Keratinocyte (primary cell): ENCODE results near the gene RAB3D. TPM values are rescaled to one million over a fixed set of nuclear protein-coding genes. Genes with fewer than 3 reads are reported as not detected.

Experiments
- DNase-seq: peaks from one replicate; pipeline ENCODE4 v3.0.0-alpha.2; 2011; ENCODE audit warnings: low read depth, missing footprints, low spot score
- FAIRE-seq: peaks from 2 replicates; lab custom pipeline; 2011; peaks lifted over from hg19 to GRCh38; lab: Jason Lieb, UNC
- H2AFZ ChIP-seq: 2 replicates; pipeline ENCODE4 v1.6.0; 2012; ENCODE audit warnings: low read length, control low read depth, inconsistent platforms; ENCODE audit not compliant: control insufficient read depth
- H3K27ac ChIP-seq: 2 replicates; pipeline ENCODE4 v1.5.1; 2011; ENCODE audit warnings: low read length; ENCODE audit not compliant: control insufficient read depth, insufficient read depth
- H3K27me3 ChIP-seq: 3 replicates; pipeline ENCODE4 v1.6.0; 2011; ENCODE audit warnings: low read length; ENCODE audit not compliant: control insufficient read depth, insufficient read depth; ENCODE audit errors: extremely low read depth
- H3K36me3 ChIP-seq, 2 experiments: 2 replicates in 1 of 2; 3 replicates in 1 of 2; pipeline ENCODE4 v1.5.1; 2011; ENCODE audit warnings: low read length in 2 of 2, mild to moderate bottlenecking in 1 of 2; ENCODE audit not compliant: control insufficient read depth in 2 of 2, insufficient read depth in 2 of 2; ENCODE audit errors: extremely low read depth in 1 of 2
- H3K4me1 ChIP-seq: 3 replicates; pipeline ENCODE4 v1.5.1; 2011; ENCODE audit warnings: low read length; ENCODE audit not compliant: control insufficient read depth, insufficient read depth; ENCODE audit errors: extremely low read depth
- H3K4me2 ChIP-seq: 3 replicates; pipeline ENCODE4 v1.6.0; 2011; ENCODE audit warnings: low read depth, low read length; ENCODE audit not compliant: control insufficient read depth, insufficient read depth; ENCODE audit errors: extremely low read depth
- H3K4me3 ChIP-seq, 3 experiments: fragments of 200-600 bp in 1 of 3; sonication (generic) in 1 of 3; 2 replicates in 2 of 3; 3 replicates in 1 of 3; pipeline ENCODE4 v1.5.1; 2011 to 2016; ENCODE audit warnings: low read length in 3 of 3, mild to moderate bottlenecking in 3 of 3, control low read depth in 2 of 3, inconsistent platforms in 1 of 3, low read depth in 1 of 3, mixed read lengths in 1 of 3, mixed run types in 1 of 3, moderate library complexity in 1 of 3; ENCODE audit not compliant: control insufficient read depth in 2 of 3, insufficient read depth in 2 of 3; ENCODE audit errors: extremely low read depth in 1 of 3
- H3K79me2 ChIP-seq: 2 replicates; pipeline ENCODE4 v1.6.0; 2012; ENCODE audit warnings: low read length; ENCODE audit not compliant: control insufficient read depth, insufficient read depth
- H3K9ac ChIP-seq: 3 replicates; pipeline ENCODE4 v1.6.0; 2011; ENCODE audit warnings: low read length; ENCODE audit not compliant: control insufficient read depth, insufficient read depth; ENCODE audit errors: extremely low read depth
- H3K9me1 ChIP-seq: 3 replicates; pipeline ENCODE4 v1.6.0; 2011; ENCODE audit warnings: low read length; ENCODE audit not compliant: control insufficient read depth, insufficient read depth; ENCODE audit errors: extremely low read depth
- H3K9me3 ChIP-seq: 2 replicates; pipeline ENCODE4 v1.5.1; 2012; ENCODE audit warnings: low read depth, low read length; ENCODE audit not compliant: control insufficient read depth
- H4K20me1 ChIP-seq: 3 replicates; pipeline ENCODE4 v1.6.0; 2011; ENCODE audit warnings: low read length; ENCODE audit not compliant: control insufficient read depth, insufficient read depth; ENCODE audit errors: extremely low read depth
- EZH2 ChIP-seq: IDR thresholded peaks from one replicate; pipeline ENCODE4 v1.6.1; 2012; ENCODE audit warnings: inconsistent platforms, mild to moderate bottlenecking, low read length, moderate library complexity
- dilution Hi-C: fragments of 300-500 bp; cut with MboI; formaldehyde crosslinking; loops from one replicate; pipeline ENCODE4 v1.7.0; 2020; ENCODE audit warnings: low sequenced_read_pairs; ENCODE audit not compliant: extremely low pct_ligation_motif_present
- polyA plus RNA-seq, 5 experiments: library from polyadenylated mRNA; depleted of rRNA in 3 of 5; stranded (reverse) in 3 of 5; stranded (forward) in 1 of 5; unstranded in 1 of 5; fragments of >200 nt; gene quantifications; 1 replicate in 1 of 5; 2 replicates in 3 of 5; 3 replicates in 1 of 5; pipeline versions ENCODE4 v1.2.1 to v1.2.3, GENCODE V29; 2011 to 2012; ENCODE audit warnings: missing spikeins in 2 of 5, low read depth in 1 of 5, low replicate concordance in 1 of 5
- TF ChIP-seq, protein P1 (sequence below), 3 experiments: IDR thresholded peaks in 1 of 3; conservative IDR thresholded peaks in 1 of 3; optimal IDR thresholded peaks in 1 of 3; 2 replicates in 2 of 3; 3 replicates in 1 of 3; pipeline versions ENCODE3 to v1.5.1; 2011; ENCODE audit warnings: low read length in 3 of 3, mild to moderate bottlenecking in 3 of 3, moderate library complexity in 2 of 3, control low read depth in 1 of 3, inconsistent platforms in 1 of 3; ENCODE audit not compliant: insufficient read depth in 2 of 3; ENCODE audit errors: extremely low read depth in 1 of 3

The RAB3D gene
- polyA plus RNA-seq, 1 donor (not counting 4 experiments of a cell fraction or from before 2014, with no cell fraction given) = 63.1 TPM

DNA sequence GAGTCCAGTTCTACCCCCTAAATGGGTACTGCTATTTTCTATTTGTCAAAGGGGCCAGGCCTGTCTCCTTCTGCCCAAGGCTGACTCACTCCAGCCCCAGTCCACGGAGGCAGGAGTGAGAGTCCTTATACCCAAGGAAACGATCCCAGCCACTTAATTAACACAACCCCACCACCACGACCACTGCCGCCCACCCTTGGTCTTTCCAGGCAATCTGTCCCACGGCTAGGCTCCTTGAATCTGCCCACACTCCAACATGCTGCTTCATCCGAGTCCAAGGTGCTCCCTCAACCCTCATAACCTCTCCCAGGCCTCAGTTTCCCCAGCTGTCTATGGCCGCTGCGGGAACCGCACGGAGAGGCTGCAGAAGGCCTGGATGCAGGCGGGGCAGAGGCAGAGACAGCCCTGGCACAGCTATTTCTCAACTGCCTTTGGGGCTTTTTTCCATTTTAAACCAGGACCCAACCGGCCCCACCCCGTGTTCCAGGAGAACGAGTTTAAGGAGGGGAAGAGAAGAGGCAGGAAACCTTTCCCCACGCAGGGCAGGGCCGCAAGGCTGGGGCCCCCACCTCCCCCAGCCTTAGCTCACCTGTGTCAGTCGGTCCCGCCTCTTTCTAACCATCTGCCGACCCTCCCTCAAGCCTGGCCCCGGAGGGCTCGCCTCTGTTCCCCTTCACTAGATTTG is 746 bp downstream of the RAB3D start:
- Histone ChIP-seq H2AFZ (peak overlapping the region; percentile 66), H3K9me1 (peaks cover 3% of the 10 kb centered on the region), H3K27ac (peak overlapping the region; percentile 2), H3K36me3 (peaks cover 27% of the 10 kb centered on the region in 2 experiments), H3K9ac (peak overlapping the region; percentile 68), H3K4me2 (peak overlapping the region; percentile 94), H3K4me3 (peak overlapping the region; percentile 81 to 98 (median 89)), H3K9me3 (no peaks in the 10 kb centered on the region), H4K20me1 (no peaks in the 10 kb centered on the region), H3K27me3 (no peaks in the 10 kb centered on the region), H3K79me2 (peaks cover 14% of the 10 kb centered on the region), H3K4me1 (peaks cover 9% of the 10 kb centered on the region)
- FAIRE-seq (no peak), DNase-seq (no peak)
- TF ChIP-seq, protein P1, sequence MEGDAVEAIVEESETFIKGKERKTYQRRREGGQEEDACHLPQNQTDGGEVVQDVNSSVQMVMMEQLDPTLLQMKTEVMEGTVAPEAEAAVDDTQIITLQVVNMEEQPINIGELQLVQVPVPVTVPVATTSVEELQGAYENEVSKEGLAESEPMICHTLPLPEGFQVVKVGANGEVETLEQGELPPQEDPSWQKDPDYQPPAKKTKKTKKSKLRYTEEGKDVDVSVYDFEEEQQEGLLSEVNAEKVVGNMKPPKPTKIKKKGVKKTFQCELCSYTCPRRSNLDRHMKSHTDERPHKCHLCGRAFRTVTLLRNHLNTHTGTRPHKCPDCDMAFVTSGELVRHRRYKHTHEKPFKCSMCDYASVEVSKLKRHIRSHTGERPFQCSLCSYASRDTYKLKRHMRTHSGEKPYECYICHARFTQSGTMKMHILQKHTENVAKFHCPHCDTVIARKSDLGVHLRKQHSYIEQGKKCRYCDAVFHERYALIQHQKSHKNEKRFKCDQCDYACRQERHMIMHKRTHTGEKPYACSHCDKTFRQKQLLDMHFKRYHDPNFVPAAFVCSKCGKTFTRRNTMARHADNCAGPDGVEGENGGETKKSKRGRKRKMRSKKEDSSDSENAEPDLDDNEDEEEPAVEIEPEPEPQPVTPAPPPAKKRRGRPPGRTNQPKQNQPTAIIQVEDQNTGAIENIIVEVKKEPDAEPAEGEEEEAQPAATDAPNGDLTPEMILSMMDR (optimal IDR thresholded peaks at IDR 0.05 in 1 of 3, IDR thresholded peaks at IDR 0.05 in 1 of 3, conservative IDR thresholded peaks at IDR 0.05 in 1 of 3; ENCODE audit: extremely low read depth in 1 of 3, insufficient read depth in 2 of 3, low read length in 3 of 3) = no peak
- no peak for TF ChIP-seq EZH2
- dilution Hi-C loops = no loop called here

DNA sequence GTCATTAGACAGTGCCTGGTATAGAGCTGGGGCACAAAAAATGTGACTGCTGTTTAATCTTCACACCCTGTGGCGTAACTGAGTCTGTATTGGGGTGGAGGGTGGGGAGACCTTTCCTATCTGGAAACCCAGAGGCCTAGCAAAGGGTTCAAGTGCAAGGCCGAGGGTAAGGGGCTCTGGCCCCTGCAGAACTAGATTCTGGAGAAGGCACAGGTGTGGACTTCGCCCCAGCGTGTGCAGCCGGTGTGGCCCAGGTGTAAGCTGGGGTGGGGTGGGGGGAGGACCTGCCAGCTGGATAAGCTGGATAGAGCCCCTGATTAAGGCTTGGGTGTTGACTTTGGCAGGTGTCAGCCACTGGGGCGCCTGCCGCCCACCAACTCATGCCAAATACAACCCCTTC is 1.3 kb downstream of the RAB3D start:
- H2AFZ ChIP-seq = no peak overlapping the region
- FAIRE-seq (no peak), DNase-seq (no peak)
- H3K36me3 ChIP-seq = peaks cover 27 to 30% of the 10 kb centered on the region in 2 experiments
- peaks cover 14% of the 10 kb centered on the region for H3K79me2 ChIP-seq
- TF ChIP-seq EZH2 = no peak
- TF ChIP-seq, protein P1 (optimal IDR thresholded peaks at IDR 0.05 in 1 of 3, IDR thresholded peaks at IDR 0.05 in 1 of 3, conservative IDR thresholded peaks at IDR 0.05 in 1 of 3; ENCODE audit: extremely low read depth in 1 of 3, insufficient read depth in 2 of 3, low read length in 3 of 3) = no peak
- peak overlapping the region; percentile 81 to 98 (median 89) for H3K4me3 ChIP-seq
- H3K4me1 ChIP-seq = peaks cover 9% of the 10 kb centered on the region
- H3K9ac ChIP-seq = peak overlapping the region; percentile 68
- dilution Hi-C loops = no loop called here
- peaks cover 3% of the 10 kb centered on the region for H3K9me1 ChIP-seq
- no peaks in the 10 kb centered on the region for H3K9me3 ChIP-seq
- peak overlapping the region; percentile 94 for H3K4me2 ChIP-seq
- no peaks in the 10 kb centered on the region for H4K20me1 ChIP-seq
- H3K27ac ChIP-seq = no peak overlapping the region
- H3K27me3 ChIP-seq = no peaks in the 10 kb centered on the region
